Mesenteric fat pad (tissue), 1 donor: ENCODE measurements around the gene TPSAB1. TPM values are rescaled to one million over a fixed set of nuclear protein-coding genes. Genes with fewer than 3 reads are reported as not detected.
"Not testable (repeated sequence)": the region's sequence is repeated elsewhere in the genome, so short reads cannot be mapped to it uniquely, and the experiment has no call there.

Source experiments
- DNase-seq: peaks from one replicate; pipeline ENCODE4 v3.0.0-alpha.2; 2020; ENCODE audit warnings: low spot score
- total RNA-seq: library from RNA; stranded (reverse); fragmentation: NEBNext Ultra II Directional; extraction: Animal tissue kit (Norgen Biotek cat#: 25700); gene quantifications from one replicate; pipeline ENCODE4 v1.2.1, GENCODE V29; 2021
- donor health status: DM: yes; HTN: yes; CAD: no.

TPSAB1 gene
- total RNA-seq, 1 donor from 2014 or later = 10.7 TPM

- DNase-seq = no peak
These were observed 24.0 kb downstream of the TPSAB1 start for GRCh38 chr16:1264345-1265089.

- DNase-seq = no peak
These were observed 24.7 kb downstream of the TPSAB1 start for GRCh38 chr16:1265090-1265630.

GRCh38 chr16:1265826-1266225 is 25.3 kb downstream of the TPSAB1 start:
- no peak for DNase-seq

GRCh38 chr16:1269418-1269817 is 28.9 kb downstream of the TPSAB1 start:
- DNase-seq = not testable (repeated sequence)

GRCh38 chr16:1271380-1271723 is 30.8 kb downstream of the TPSAB1 start:
- DNase-seq = no peak

- not testable (repeated sequence) for DNase-seq
These were observed 31.4 kb downstream of the TPSAB1 start for GRCh38 chr16:1271724-1272413.

- no peak for DNase-seq
These were observed 32.1 kb downstream of the TPSAB1 start for GRCh38 chr16:1272453-1273198.

GRCh38 chr16:1273816-1274215 is 33.3 kb downstream of the TPSAB1 start:
- no peak for DNase-seq

GRCh38 chr16:1274767-1275166 is 34.3 kb downstream of the TPSAB1 start:
- no peak for DNase-seq

- no peak for DNase-seq
These were observed 35.5 kb downstream of the TPSAB1 start for GRCh38 chr16:1275791-1276579.

- no peak for DNase-seq
These were observed 36.0 kb downstream of the TPSAB1 start for GRCh38 chr16:1276580-1276878.

- DNase-seq = no peak
These were observed 36.7 kb downstream of the TPSAB1 start for GRCh38 chr16:1277151-1277598.

GRCh38 chr16:1277617-1278282 is 37.2 kb downstream of the TPSAB1 start:
- DNase-seq = no peak

- no peak for DNase-seq
These were observed 38.0 kb downstream of the TPSAB1 start for GRCh38 chr16:1278477-1278876.

- no peak for DNase-seq
These were observed 38.8 kb downstream of the TPSAB1 start for GRCh38 chr16:1279081-1279944.

GRCh38 chr16:1279945-1280589 is 39.6 kb downstream of the TPSAB1 start:
- no peak for DNase-seq

GRCh38 chr16:1280783-1281182 is 40.3 kb downstream of the TPSAB1 start:
- DNase-seq = no peak

- no peak for DNase-seq
These were observed 41.0 kb downstream of the TPSAB1 start for GRCh38 chr16:1281517-1281916.

- no peak for DNase-seq
These were observed 41.9 kb downstream of the TPSAB1 start for GRCh38 chr16:1282324-1282973.
